Lower lobe of right lung (tissue), 2 donors: Measurements from ENCODE around the gene SETD5. TPM values are rescaled to one million over a fixed set of nuclear protein-coding genes. Genes with fewer than 3 reads are reported as not detected.

Experiments
- ATAC-seq, 2 donors: fragments of 200-7000 bp; cut with Tn5 transposase; one replicate each; pipeline ENCODE4 v1.9.1; 2020 to 2022; ENCODE audit warnings: mild to moderate bottlenecking in 2 of 2, moderate library complexity in 2 of 2
- DNase-seq: peaks from one replicate; pipeline ENCODE4 v3.0.0-alpha.2; 2020
- H3K27ac ChIP-seq: fragments of 200-600 bp; one replicate; pipeline ENCODE4 v1.8.0; 2022
- H3K27me3 ChIP-seq: fragments of 200-600 bp; one replicate; pipeline ENCODE4 v1.8.0; 2022; ENCODE audit warnings: low read depth
- H3K36me3 ChIP-seq: fragments of 200-600 bp; one replicate; pipeline ENCODE4 v1.8.0; 2022; ENCODE audit warnings: mild to moderate bottlenecking
- H3K4me1 ChIP-seq: fragments of 200-600 bp; one replicate; pipeline ENCODE4 v1.8.0; 2022
- H3K4me3 ChIP-seq: fragments of 200-600 bp; one replicate; pipeline ENCODE4 v1.8.0; 2022; ENCODE audit warnings: mild to moderate bottlenecking
- H3K9me3 ChIP-seq: fragments of 200-600 bp; one replicate; pipeline ENCODE4 v1.8.0; 2022
- intact Hi-C: fragments of 100-400 bp; cut with DNase I; formaldehyde crosslinking; loops from one replicate; pipeline ENCODE4 v1.11.0; 2022
- total RNA-seq: library from RNA; stranded (reverse); fragmentation: NEBNext Ultra II Directional; extraction: Animal tissue kit (Norgen Biotek cat#: 25700); gene quantifications from one replicate; pipeline ENCODE4 v1.2.1, GENCODE V29; 2021
- TF ChIP-seq, protein P1 (sequence below): fragments of 200-600 bp; IDR thresholded peaks from one replicate; pipeline ENCODE4 v1.8.0; 2022; ENCODE audit warnings: antibody characterized with exemption, mild to moderate bottlenecking
- donor health status: DM: no; HTN: yes; CAD: no; lungs with severe emphysema.

The SETD5 gene
- total RNA-seq, 1 donor from 2014 or later = 116 TPM

GRCh38 chr3:9422712-9423424 is 25.5 kb downstream of the SETD5 start:
- TF ChIP-seq, protein P1, sequence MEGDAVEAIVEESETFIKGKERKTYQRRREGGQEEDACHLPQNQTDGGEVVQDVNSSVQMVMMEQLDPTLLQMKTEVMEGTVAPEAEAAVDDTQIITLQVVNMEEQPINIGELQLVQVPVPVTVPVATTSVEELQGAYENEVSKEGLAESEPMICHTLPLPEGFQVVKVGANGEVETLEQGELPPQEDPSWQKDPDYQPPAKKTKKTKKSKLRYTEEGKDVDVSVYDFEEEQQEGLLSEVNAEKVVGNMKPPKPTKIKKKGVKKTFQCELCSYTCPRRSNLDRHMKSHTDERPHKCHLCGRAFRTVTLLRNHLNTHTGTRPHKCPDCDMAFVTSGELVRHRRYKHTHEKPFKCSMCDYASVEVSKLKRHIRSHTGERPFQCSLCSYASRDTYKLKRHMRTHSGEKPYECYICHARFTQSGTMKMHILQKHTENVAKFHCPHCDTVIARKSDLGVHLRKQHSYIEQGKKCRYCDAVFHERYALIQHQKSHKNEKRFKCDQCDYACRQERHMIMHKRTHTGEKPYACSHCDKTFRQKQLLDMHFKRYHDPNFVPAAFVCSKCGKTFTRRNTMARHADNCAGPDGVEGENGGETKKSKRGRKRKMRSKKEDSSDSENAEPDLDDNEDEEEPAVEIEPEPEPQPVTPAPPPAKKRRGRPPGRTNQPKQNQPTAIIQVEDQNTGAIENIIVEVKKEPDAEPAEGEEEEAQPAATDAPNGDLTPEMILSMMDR = peak; percentile 47
- H3K27me3 ChIP-seq = no peaks in the 10 kb centered on the region
- H3K27ac ChIP-seq = peak overlapping the region; percentile 68
- peaks cover 34% of the 10 kb centered on the region for H3K36me3 ChIP-seq
- ATAC-seq (peak; percentile 98), DNase-seq (peak; percentile 52)
- H3K4me3 ChIP-seq = no peak overlapping the region
- intact Hi-C loops = no loop called here
- H3K4me1 ChIP-seq = peaks cover 54% of the 10 kb centered on the region
- H3K9me3 ChIP-seq = no peaks in the 10 kb centered on the region

GRCh38 chr3:9428411-9428810 is 31.0 kb downstream of the SETD5 start:
- H3K9me3 ChIP-seq = no peaks in the 10 kb centered on the region
- peaks cover 20% of the 10 kb centered on the region for H3K4me1 ChIP-seq
- intact Hi-C loops = no loop called here
- ATAC-seq (no peak), DNase-seq (no peak)
- H3K4me3 ChIP-seq = no peak overlapping the region
- TF ChIP-seq, protein P1 = no peak
- peaks cover 89% of the 10 kb centered on the region for H3K36me3 ChIP-seq
- H3K27me3 ChIP-seq = no peaks in the 10 kb centered on the region
- H3K27ac ChIP-seq = no peak overlapping the region

- H3K27me3 ChIP-seq = no peaks in the 10 kb centered on the region
- no peak for DNase-seq
- H3K36me3 ChIP-seq = peaks cover 100% of the 10 kb centered on the region
- intact Hi-C loops = no loop called here
- H3K4me3 ChIP-seq = no peak overlapping the region
- H3K4me1 ChIP-seq = peaks cover 1% of the 10 kb centered on the region
- H3K9me3 ChIP-seq = no peaks in the 10 kb centered on the region
- H3K27ac ChIP-seq = no peak overlapping the region
- TF ChIP-seq, protein P1 = no peak
- no peak for ATAC-seq
Observed at GRCh38 chr3:9430733-9431132, 33.3 kb downstream of the SETD5 start.

DNA sequence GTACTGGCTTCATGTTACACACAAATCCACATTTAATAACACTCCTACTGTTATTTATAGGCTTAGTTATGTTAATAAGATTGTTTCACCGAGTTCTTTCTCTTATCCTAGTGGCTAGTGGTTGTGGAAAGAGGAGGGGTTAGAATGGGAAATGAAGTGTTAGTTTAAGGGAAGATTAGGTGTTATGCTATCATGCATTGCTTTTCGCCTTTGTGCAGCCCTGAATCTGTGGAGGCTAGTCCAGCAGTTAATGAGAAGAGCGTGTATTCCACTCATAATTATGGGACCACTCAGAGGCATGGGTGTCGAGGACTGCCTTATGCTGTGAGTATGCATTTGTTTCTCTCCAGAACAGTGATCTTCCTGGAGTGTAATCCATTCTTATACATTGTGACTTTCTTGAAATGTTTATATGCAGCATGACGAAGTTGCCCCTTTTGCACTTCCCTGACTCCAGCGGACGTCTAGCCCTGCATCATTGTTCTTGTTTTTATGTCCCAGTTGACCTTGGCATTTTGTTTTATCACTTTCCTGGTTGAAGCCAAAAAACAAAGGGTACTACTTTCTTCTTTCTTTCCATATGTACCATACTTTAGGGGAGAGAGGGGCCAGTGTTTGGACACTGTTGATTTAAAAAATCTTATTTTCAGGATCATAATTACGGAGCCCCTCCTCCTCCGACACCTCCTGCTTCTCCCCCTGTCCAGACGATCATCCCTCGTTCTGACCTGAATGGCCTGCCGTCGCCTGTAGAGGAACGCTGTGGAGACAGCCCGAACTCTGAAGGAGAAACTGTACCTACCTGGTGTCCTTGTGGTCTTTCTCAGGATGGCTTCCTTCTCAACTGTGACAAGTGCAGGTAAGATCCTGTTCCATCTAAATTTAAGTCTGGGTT is 36.5 kb downstream of the SETD5 start:
- Histone ChIP-seq H3K27me3 (no peaks in the 10 kb centered on the region), H3K36me3 (peaks cover 100% of the 10 kb centered on the region), H3K4me3 (no peak overlapping the region), H3K9me3 (no peaks in the 10 kb centered on the region), H3K27ac (no peak overlapping the region), H3K4me1 (no peaks in the 10 kb centered on the region)
- ATAC-seq (no peak), DNase-seq (no peak)
- TF ChIP-seq, protein P1 = no peak
- intact Hi-C loops = no loop called here

GRCh38 chr3:9435316-9435715 is 37.9 kb downstream of the SETD5 start:
- H3K4me1 ChIP-seq = no peaks in the 10 kb centered on the region
- H3K27me3 ChIP-seq = no peaks in the 10 kb centered on the region
- no peak overlapping the region for H3K27ac ChIP-seq
- intact Hi-C loops = no loop called here
- H3K4me3 ChIP-seq = no peak overlapping the region
- no peaks in the 10 kb centered on the region for H3K9me3 ChIP-seq
- TF ChIP-seq, protein P1 = no peak
- H3K36me3 ChIP-seq = peaks cover 99% of the 10 kb centered on the region
- DNase-seq (no peak), ATAC-seq (no peak)
